KBM-7 (cell line): Measurements from ENCODE around the gene FRMD4B.

ENCODE experiments used
- DNase-seq: peaks from one replicate; pipeline ENCODE4 v3.0.0-alpha.2; 2015
- in situ Hi-C: fragments of 300-500 bp; cut with MboI; formaldehyde crosslinking; loops from 2 replicates; pipeline ENCODE4 v1.14.3; 2020; ENCODE audit warnings: low sequenced_read_pairs, low pct_unique_long_range_greater_than_20kb, mixed read lengths

FRMD4B gene

DNA sequence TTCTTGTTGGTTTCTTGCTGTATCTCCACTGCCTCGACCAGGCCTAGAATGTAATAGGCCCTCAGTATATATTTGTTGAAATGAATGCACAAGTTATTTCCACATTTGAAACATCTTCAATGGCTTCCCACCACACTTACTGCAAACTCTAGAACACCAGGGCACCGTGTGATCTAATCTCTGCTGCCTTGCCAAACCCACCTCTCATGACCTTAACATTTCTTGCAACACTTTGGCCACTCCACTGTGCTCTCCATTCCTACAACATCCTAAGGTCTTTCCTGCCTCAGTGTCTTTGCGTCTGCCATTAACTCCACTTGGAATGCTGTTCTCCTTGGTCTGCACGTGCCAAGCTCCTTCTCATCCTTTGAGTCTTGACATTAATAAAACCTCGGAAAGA, 14.1 kb downstream of the FRMD4B start:
- in situ Hi-C loops = no loop called here
- DNase-seq = no peak

DNA sequence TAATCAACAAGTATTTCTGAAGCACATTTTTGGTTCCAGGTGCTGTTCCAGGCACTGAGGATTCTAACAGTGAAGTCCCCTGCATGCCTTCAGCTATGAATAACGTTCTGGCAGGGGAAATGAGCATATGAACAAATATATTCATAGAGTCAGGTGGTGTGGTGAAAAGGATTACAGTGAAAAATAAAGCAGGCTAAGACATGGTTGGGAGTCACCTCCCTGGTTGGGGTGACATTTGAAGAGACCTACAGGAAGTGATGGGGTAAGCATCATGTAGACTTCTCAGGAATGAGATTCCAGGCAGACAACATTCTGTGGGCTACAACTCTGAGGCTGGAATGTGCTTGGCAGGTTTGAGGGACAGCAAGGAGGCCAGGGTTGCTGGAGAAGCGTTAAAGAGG, 15.0 kb downstream of the FRMD4B start:
- in situ Hi-C loops = no loop called here
- no peak for DNase-seq

DNA sequence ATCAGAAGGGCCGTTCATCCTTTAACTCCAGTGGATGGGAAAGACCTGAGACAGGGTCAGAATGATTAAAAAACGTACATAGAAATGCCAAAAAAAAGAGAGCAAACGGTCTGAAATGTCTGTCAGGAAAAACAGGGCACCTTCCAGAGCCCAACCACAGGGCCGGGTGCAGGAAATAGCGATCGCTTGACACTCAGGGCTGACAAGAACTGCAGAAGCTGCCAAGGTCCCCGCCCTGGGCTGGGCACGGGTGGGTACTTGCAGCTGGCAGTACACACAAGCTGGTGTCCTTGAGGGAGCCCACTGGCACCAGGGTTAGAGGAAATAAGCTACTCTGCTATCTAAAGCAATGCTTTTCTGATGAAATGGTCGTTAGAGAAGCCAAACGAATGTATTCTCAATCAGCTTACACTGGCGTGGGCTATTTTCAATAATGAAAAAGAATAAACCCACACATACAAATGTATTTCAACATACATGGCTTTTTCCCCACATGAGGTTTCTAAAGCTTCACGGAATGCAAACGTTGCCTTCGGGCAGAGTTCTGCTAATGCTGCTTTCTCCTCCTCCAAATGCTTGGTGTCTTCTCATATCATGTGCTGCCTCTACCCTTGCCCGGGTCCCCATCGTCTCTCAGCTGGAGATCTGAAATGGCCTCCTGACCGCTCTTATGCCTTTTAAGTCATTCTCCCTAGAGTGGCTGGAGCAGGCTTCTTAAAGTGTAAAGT, 15.6 kb downstream of the FRMD4B start:
- in situ Hi-C loops = no loop called here
- DNase-seq = no peak

DNA sequence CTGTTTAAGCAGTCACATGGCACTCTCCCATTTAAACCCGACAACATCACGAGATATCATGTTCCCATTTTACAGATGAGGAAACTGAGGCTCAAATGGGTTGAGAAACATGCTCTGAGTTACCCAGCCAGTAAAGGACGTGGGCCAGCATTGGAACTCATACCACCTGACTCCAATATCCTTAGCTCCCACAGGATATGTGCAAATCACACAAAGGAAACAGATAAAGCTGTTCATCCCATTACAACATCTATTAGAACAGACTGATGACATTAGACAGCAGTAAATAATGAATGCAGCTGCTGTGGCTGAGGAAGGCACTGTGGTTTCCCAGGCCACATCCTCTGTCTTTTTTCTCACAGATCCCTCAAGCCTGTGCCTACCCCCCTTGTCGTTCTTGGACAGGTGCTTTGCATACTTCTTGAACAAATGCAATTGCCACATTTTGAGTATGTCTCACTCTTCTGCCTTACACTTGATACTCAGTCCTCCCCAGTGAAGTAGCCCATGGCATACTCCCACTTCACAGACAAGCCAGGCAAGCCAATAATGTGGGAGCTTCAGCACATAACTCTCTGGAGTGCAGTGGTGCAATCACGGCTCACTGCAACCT, 17.7 kb downstream of the FRMD4B start:
- peak; percentile 56 for DNase-seq
- in situ Hi-C loops = no loop called here

DNA sequence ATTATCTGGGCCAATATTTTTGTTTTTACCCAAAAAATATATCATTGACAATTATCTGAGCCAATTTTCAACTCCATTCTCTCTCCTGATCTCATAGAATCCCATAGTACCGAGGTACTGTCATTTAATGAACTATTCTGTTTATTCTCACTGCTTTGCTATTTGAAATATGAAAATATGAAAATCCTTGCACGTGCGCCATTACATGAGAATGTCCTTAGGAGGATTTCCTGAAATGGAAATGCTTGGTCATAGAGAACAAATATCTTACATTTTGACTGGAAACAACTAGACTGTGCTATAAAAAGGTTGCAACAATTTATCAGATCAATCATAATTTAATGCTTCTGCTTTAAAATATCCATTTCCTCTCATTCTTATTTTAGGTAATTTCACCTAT, 18.3 kb downstream of the FRMD4B start:
- in situ Hi-C loops = no loop called here
- no peak for DNase-seq

DNA sequence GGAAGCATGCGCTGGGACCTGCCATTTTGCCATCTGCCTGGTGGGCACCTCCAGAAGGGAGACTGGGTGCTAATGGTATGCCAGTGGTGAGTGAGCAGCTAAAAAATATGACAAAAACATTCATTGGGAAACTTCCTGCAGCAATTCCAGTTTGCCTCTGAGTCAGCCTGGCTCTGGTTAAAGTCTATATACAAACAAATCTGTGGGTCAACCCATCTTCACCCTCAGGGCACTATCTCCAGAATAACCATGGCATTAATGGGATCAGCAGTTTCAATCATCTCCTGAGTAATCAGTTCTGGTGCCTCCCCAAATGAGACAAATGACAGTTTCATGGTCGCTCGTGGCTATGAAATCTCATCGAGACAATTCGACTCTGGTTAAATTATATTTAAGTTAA, 21.5 kb downstream of the FRMD4B start:
- DNase-seq = no peak
- in situ Hi-C loops = no loop called here

DNA sequence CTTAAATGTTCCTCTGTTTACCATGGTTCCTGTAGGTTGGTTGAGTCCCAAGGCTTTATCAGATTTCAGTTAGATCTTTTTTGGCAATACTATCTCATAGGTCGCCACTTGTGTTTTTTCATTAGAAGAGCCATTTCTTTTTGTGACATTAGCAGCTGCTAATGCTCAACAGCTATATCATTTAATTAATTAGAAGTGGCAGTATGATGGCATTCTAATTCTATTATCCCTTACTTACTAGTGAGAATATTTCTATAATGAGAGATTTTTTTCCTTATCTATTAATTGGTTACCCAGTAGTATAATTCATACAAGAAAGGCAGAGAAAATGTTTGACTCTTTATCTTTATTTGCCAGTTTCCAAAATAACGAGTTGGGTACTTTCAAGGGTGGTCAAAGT, 25.2 kb downstream of the FRMD4B start:
- DNase-seq = no peak
- in situ Hi-C loops = no loop called here

DNA sequence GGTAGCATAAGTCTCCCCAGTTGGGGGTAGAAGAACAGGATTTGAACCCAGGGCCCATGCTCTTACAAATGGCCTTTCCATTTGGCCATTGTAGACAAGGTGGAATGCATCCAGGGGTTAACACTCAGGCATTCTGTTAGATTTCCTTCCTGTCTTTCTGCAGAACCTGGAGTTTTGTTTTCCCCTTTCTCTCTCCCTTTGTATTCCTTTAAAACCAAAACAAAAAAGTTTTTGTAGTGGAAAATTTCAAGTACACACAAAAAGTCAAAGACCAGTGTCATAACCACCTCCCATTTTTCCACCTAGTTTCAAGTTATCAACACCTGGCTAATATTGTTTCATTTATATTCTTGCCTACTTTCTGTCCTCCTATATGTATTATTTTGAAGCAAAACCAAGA, 26.0 kb downstream of the FRMD4B start:
- no peak for DNase-seq
- in situ Hi-C loops = no loop called here

DNA sequence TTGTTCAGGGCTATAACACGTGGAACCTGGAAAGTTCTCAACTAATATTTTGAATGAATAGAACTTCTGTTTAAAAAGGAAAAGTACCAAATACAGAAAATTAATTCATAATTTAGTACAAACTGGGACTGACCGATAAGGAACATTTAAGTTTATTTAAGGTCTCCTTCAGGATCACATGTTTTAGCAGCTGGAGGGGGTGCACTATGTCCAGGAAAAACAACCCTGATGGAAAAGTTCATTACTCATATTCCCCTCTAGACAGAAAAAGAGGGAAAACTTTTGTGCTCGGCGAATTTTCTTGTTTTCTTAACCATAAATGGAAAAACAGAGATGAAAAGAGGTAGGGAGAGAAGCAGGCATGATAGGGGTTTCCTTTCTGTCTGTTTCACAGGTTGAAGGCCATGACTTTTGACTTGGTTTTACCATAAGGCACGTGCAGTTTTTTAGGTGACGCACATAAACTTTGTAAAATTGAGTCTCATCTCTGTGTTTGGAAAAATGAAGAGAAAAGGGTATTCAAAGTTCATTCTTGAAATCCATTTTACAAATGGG, 26.5 kb downstream of the FRMD4B start:
- DNase-seq = no peak
- in situ Hi-C loops = no loop called here

DNA sequence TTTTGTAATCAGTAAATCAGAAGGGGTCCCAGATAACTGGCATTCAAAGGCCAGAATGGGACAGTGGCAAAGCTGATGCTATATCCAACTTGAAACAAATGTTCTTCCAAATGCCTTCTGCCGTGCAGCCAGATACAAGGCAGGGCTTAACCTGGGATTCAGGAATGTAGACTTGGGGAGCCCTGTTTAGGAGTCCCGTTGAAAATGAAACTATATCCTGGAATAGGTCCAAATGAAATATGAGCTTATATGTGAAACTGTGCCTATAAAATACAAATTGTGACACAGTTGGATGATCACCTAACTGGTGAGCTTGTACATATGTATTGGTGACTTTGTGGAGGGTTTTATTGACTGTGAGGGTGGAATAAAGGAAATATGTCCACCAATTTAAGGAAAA, 28.7 kb downstream of the FRMD4B start:
- in situ Hi-C loops = no loop called here
- no peak for DNase-seq

DNA sequence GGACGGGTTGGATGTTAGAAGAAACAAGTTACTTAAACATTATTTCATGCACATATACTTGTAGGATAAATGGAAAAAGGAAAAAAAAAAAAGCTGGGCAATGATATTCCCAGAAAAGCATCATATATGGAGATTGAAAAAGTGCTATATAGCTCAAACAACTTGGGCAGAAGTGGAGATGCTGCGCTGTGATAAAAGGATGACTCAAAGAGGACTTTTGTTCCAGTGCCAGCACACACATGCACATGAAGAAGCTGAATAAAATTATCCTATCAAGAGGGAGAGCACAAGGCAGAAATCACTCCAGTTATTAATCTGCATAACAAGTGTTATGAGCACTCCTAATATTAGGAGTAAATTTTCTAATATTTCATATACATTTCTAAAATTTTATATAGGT, 30.9 kb downstream of the FRMD4B start:
- in situ Hi-C loops = no loop called here
- DNase-seq = no peak

DNA sequence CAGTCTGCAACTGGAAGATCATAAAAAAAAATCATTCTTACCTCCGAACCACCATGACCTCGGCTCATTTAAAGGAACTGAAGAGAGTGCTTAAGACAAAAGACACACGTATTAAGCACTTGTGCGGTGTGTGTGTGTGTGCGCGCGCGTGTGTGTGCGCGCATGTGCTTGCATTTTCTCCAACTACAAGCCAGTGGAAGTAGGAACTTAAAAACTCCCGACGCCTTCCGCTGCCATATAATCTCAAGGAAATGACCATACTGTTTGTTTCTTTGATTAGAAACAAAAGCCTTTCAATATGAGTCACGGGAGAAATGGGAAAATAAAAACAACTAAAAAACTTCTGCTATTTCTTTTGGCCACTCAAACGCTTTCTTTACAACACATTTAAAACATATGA, 32.4 kb downstream of the FRMD4B start:
- in situ Hi-C loops = no loop called here
- peak; percentile 66 for DNase-seq

DNA sequence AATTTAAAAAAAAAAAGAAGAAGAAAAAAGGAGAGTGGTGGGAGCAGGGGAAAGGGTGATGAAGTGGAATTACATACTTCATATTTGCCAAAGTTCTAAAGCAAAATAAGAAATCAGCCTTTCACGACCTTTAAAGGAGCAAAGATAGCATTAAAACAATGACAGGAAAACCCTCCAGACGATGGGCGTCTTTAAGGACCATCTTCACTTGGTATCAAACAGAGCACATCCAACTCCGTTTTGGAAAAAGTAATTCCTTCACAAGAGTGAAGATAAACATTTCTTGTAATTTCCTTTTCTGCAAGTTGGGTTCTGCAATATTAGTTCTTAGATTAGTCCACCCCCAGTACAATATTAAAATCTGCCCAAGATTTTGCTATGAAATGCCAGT, 32.8 kb downstream of the FRMD4B start:
- in situ Hi-C loops = no loop called here
- DNase-seq = no peak

DNA sequence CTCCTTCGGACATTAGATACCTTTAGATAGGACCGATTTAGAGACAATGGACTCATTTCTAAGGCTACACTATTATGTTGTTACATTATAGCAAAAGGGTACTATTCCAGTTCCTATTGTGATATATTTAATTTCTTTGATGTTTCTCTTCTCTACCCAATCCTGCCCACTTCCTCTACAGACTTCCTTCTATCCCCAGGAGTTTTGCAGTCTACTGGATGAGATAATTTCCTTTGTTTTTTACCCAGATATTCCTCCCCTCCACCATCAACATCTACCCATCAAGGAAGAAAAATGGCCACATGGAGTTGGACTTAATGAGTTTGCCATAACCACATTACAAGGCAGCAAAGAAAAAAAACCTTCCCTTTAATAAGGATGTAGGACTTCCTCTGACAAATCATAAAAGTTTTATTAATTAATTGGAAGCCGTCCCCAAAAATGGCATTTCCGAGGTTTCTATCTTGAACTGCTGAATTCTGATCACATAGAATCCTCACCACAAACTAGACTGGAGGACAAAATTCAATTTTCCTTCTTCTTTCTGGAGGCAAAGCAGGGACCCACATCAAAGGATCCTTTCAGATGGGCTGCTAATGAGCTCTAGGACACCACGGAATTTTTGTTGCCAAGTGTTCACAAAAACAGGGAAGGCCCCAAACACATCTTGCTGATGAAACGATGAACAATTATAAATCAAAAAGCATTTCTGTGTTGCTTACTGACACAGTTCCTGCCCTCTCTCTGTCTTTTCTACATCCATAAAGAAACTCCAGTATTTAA, 33.4 kb downstream of the FRMD4B start:
- peak; percentile 32 for DNase-seq
- in situ Hi-C loops = no loop called here

DNA sequence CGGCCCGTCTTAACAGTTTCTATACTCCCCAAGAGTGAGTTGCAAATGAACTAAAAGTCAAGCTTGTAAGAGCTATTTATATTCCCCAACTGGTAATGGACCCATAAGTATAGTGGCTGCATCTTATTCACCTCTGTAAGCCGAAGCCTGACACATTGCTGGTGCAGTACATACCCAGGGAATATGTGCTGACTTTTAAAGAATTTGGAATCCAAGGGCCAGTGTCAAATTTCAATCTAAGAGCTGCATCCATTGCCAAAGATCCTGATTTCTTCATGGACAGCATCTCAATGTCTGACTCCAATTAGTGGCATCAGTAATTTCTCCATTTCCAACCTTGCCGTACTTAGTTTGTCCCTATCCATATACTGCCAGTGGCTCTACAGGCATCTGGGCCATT, 42.0 kb downstream of the FRMD4B start:
- DNase-seq = no peak
- in situ Hi-C loops = no loop called here

DNA sequence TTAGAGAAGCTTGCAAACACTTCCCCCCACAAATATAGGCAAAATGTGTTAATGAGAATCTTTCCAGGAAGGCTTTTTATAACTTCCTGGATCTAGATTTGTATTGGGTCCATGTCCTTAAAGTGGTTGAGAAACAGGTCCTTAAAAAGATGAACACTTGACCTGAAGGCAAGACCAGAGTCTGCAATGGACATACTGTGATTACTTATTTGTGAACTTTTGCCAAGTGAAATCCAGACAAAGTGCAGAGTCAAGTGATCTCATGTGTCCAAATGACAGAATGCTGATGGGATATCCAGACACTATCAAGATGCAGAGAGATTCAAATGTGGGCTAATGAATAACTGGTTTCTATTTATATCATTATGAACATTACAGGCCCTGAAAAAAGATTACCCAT, 43.8 kb downstream of the FRMD4B start:
- DNase-seq = no peak
- in situ Hi-C loops = no loop called here

DNA sequence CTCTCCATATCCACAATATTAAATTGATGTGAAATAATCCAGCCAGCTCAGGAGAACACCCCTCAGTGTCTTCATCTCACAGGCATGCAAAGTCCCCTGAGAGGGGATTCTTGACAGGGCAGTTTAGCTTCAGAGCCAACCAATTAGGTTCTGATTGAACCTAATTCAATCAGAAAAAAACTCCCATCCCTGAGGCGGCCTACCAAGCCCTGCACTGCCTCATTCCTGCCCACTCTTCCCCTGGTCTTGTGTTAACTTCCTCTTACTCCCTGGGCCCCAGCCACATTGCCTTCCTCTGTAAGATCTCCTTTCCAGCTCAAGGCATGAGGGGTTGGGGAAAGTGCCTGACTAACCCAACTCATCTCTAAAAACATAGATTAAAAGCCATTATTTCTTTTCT, 46.1 kb downstream of the FRMD4B start:
- in situ Hi-C loops = no loop called here
- DNase-seq = peak; percentile 75

DNA sequence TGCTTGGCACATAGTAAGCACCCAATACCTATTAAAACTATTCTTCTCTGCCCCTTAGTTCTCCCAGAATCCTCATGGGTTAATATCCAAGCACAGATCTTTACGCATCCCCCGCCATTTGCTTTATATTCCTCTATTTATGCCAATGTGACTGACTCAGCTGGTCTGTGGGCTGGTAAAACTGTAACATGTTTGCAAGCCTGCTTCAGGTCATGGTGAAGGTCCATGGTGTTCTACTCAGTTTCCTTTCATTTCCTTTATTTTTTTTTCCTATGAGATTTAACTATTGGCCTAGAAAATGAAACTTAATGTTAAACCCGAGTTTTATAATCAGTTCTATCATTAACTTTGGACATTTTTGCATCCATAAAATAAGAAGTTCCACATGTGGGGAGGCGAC, 47.0 kb downstream of the FRMD4B start:
- in situ Hi-C loops = no loop called here
- no peak for DNase-seq

DNA sequence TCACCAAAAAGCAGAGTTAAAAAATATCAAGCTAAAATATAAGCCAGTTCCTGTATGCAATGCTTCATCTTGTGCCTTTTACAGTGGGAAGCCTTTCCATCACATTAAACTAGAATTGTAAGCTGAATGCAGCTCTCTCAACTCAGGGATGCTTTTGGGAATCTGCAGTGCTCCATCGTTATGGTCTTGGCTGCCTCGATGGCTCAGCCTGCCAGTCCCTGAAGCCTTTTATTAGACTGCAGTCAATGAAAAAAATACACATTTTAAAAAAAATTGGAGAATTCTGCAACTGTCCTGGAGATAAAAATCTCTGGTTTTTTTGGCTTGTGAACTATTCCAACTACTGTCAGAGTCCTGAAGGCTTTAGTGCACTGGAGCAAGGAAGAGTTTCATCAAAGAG, 53.0 kb downstream of the FRMD4B start:
- DNase-seq = no peak
- in situ Hi-C loops = no loop called here

DNA sequence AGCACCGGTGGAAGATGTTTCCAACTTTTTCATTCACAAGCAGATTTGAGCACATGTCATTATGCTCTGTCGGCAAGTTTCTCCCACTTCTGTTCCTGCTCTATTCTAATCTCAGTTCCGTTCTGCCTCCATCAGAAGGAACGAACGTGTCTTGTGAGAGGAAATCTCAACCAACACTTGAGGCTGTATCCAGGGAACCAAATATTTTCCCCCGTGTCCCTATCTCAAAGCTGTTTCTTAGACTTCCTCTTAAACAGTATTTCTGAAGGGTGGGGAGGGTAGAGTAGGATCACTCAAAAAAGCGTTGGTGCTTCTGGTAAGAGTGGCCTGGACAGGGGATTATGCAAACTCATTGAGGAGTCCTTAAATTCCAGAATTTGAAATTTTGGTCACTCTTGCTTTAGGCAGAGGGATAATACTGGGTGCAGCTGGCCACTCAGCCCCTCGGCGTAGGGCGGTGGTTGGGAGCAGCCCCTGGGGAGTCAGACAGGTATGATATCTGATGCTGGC, 54.9 kb downstream of the FRMD4B start:
- in situ Hi-C loops = no loop called here
- DNase-seq = peak; percentile 52
